Activated CD4-positive, alpha-beta T cell treated with anti-CD3 and anti-CD28 coated beads for 4 hours (primary cell): Measurements from ENCODE around the gene ASIC4.

ENCODE experiments used
- DNase-seq, 2 donors: peaks; one replicate each; pipeline ENCODE4 v3.0.0-alpha.2; 2020

The ASIC4 gene

DNA sequence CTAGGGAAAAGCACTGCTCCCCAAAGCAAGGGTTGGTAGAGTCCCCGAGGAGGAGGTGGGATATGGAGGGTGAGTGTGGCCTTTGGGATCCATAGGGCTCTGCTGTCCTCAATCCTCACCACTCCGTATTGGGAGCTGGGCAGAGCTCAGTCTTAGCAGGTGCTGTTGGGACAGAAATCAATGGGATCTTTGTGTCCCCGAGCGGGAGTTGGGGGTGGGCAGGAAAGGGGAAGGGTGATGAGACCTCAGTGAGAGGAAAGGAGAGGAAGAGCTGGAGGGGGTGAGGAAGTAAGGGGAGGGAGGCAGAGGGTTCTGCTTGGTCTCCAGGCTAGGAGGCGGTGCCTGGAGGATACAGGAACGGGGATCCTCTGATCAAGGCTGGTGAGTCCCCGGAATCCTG lies 2.6 kb downstream of the ASIC4 start:
- DNase-seq = no peak

GRCh38 chr2:219517954-219518778 lies 3.9 kb downstream of the ASIC4 start:
- no peak for DNase-seq

DNA sequence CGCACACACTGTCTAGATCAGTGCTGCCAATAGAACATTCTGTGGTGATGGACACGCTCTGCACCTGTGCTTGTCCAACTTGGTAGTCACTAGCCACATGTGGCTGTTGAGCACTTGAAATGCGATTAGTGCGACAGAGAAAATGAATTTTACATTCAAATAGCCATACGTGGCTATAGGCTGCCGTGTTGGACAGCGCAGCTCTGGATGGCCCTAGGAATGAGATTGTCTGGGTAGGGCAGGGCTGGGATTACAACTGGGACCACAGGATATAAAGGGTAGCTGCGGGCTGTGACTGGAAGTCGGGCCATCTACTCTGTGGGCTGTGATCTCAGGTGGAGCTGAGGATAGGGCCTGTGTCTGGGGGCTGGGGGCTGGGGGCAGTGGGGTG lies 5.2 kb downstream of the ASIC4 start:
- no peak for DNase-seq

DNA sequence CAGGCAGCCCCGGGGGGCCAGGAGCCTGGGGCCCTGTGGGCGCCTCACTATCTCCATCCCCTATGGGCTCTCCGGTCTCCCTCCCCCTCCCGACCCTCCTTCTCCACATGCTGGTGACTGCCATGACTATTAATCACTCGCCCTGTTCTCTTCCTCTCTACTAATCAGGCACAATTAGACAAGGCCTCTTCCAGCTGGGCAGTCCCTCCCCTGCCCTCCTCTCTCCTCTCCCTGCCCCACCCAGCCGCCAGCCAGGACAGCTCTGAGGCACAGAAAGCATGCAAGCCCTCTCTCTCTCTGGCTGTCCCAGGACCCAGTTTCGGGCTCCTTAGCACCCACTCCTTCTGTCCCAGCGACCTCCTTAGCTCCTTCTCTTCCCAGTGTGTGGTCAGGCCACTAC lies 5.8 kb downstream of the ASIC4 start:
- DNase-seq = no peak

GRCh38 chr2:219521066-219521880 lies 7.0 kb downstream of the ASIC4 start:
- no peak for DNase-seq

- DNase-seq = no peak
These were observed 8.1 kb downstream of the ASIC4 start for GRCh38 chr2:219522111-219523030.

DNA sequence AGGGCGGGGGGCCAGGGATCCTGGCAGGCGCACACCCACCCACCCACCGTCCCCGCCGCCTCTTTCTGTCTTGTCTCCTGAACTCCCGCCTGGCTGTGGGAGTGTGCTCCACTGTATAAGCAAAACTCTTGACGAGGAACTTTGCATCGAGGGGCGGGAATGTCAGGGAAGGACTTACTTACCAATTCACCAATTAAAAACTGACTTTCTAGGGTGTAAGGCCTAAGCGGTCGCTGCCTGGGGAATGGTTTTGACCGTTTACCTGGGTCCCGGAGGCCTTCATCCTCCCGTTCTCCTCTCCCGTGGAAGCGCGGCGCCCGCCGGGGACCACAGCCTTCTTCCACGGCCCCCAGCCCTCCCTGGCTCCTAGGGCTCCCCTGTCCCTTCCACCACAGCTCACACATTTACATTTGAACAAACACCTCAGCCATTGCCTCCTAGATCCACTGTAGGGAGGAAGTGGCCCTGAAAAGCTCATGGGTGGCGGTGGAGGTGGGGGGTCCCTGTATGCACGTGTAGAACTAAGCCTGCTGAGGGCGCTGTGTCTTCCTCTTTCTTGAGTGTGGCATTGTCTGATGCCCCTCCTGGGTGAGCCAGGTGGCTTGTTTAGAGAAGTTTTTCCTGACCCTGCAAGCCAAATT lies 8.9 kb downstream of the ASIC4 start:
- DNase-seq = no peak

DNA sequence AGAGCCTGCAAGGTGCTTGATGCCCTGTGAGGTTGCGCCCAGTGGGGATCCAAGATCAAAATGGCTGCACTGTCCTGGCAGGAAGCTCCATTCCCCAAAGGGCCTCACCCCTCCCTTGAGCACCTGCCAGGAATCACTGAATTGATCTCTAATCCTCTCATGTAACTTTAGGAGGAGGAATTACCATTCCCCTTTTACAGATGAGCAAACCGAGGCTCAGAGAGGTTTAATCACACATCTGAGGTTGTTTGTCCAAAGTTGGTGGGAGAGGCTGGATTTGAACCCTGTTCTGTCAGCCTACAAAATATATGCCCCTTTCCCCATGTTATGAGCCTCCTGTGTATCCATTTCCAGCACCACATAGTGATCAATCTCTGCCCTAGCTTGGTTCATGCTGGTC lies 10.5 kb downstream of the ASIC4 start:
- DNase-seq = no peak

DNA sequence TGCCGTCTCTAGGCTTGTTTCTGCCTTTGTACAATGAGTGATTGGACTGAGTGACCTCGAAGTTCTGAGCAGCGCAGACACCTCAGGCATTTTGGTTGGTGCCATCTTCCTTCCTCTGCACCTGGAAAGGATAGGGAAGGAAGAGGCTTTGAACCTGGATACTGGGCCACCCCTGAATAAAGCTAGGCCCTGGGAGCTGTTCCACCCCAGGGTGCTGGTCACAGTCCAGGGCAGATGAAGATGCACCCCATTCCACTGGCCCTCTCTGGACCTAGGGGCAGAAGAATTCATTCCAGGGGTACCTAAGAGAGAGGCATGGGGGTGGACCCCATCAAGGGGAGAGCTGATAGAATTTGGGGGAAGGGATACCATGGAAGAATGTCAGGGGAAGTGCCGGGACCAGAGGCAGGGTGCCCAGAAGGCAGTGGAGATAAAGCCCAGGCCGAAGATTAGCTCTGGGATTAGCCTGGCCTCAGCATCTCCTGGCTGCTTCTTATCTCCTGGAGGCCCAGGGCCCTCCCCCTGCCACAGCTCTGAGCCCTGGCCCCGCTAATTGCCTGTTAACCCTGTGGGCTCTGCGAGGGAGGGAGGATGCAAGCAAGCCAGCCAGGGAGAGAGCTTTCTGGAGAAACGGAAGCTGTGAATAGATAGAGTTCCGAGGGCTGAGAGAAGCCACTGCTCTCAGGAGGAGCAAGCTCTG lies 11.4 kb downstream of the ASIC4 start:
- DNase-seq = no peak

DNA sequence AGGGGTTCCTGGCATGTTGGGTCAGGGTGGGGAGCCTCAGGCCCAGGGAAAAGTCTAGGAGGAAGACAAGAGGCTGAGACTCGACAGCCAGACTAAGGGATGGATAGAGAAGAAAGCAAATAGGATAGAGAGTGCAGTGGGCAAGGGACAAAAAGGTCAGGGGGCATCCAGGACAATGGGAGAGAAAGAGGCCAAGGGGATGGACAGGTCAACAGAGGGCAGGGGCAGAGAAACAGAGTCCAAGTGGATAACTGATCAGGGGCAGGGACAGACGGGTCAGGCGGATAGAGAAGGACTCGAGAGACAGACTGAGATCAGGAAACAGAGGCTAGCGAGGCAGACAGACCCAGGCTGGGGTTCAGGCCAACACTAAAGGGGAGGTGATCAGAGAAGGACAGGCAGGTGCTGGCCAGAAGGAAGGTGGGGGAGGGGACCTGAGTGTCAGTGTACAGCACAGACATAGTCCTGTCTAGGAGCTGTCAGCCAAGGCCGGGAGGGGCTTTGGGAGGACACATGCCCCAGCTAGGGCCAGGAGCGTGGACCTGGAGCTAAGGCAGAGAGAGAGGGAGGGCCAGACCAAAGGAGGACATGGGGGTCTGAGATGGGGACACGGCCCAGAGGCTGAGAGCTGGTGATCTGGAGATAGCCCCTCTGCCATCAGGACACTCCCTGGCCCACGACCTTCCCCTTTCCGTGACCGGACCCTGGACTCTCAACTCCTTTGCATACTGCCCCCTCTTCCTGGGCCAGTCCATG lies 12.2 kb downstream of the ASIC4 start:
- no peak for DNase-seq

DNA sequence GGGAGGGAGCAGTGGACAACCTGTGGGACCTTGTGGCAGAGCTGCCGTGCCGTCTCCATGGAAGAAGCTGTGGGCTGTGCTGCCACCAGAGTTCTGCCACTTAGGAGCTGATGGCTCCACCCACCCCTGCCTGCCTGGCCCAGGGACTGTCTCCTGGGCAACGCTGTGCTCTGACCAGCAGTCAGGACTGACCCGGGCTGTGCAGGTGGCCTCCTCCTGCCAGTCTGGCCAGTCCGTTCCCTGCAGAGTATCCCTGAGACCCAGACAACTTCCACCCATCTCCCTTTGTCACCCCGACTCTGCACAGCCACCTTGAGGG lies 12.8 kb downstream of the ASIC4 start:
- no peak for DNase-seq

DNA sequence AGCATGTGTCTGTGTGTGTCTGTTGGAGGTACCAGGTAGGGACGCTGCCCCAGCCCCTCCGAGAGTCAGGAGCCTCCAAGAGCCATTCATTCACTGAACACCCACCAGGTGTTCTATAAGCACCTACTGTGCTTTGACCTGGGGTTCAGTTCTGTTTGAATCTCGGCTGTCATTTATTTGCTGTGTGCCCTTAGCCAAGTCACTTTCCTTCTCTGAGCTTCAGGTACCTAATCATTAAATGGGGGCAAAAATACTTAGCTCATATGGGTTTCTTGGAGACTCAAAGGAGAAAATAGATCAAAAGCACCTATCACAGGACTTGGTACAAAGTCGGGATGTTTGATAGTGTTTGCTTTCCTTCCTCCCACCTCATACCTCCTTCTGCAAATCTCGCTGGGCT lies 13.2 kb downstream of the ASIC4 start:
- no peak for DNase-seq

DNA sequence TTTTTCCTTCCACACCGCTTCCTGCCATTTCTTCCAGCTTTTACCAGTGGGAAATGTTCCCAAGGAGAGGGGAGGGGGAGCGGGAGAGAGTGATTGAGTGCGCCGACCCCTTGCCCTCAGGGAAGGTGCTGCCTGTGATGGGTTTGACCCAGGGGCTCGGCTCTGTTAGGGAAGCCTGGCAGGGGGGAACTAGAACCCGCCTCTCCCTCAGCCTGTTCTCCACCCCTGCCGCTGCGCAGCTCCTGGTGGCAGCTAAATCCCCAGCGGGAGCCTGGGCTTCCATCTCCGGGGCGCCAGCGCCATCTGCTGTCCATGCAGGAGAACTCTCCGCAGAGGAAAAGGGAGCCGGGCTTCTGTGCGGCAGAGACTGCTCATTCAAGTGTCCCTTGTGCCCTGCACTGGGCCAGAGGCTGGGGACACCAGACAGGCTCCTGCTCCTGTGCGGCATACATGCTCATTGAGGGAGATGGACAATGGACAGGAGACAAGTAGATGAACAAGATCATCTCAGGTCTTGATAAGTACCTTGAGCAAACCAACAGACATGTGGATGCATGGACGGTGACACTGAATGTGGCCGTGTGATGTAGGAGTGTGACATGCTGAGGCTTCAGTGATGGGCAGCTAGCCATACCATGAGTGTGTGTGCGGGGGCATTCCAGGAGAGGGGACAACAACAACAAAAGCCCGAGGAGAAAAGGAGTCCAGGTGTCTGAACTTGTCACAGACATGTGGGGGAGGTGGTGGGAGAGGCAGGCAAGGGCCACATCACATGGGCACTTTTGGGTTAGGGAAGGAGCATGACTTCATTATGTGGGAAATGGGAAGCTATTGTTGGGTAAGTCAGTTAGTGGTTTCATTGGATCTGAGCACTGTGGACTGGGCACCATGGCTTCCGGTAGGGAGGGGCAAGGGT lies 16.0 kb downstream of the ASIC4 start:
- DNase-seq = peak; percentile 82 to 85

GRCh38 chr2:219531639-219532377 lies 17.5 kb downstream of the ASIC4 start:
- no peak for DNase-seq

- no peak for DNase-seq
These were observed 18.0 kb downstream of the ASIC4 start for GRCh38 chr2:219532378-219532649.

DNA sequence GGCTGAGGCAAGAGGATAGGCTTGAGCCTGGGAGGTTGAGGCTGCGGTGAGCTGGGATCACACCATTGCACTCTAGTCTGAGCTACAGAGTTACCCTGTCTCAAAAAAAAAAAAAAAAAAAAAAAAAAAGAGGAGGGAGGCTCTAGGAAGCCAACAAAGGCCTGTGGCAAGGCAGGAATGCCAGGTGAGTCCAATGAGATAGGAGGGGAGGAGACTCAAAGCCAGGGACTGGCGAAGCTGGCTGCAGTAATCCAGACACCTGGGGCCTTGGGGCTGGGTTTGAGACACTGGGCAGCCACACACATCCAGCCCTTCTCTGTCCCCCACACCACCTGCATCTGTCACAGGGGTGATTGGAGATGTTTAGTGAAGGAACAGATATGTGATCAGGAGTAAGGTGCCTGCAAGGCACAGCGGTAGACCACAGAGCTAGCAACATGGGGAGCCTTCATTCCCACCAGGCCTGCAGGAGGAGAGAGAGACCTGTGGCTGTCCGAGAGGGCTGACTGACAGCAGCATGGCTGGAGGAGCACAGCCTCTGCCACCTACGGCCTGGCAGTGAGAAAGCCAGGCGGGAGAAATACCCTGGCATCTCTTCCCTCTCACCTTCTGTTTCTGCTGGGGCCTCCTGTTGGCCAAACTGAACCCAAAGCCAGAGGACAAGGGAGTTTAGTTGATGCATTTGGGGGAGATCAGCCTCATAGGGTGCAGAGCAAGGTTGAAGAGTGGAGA lies 19.8 kb downstream of the ASIC4 start:
- DNase-seq = no peak

- no peak for DNase-seq
These were observed 22.1 kb downstream of the ASIC4 start for GRCh38 chr2:219536425-219536824.

DNA sequence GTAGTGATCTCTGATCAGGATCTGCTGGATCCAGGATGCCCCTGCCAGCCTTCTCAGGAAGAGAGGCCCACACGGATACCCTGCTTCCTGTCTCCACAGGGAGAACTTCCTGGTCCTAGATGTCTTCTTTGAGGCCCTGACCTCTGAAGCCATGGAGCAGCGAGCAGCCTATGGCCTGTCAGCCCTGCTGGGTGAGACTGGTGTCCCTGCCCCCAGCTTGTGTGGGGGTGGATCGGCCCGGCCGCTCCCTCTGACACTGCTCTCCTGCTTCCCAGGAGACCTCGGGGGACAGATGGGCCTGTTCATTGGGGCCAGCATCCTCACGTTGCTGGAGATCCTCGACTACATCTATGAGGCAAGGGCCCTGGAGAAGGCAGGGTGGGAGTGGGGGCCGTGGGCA lies 22.7 kb downstream of the ASIC4 start:
- no peak for DNase-seq
